Inflammatory macrophage (primary cell): ENCODE measurements around the gene ZNF726.
"Not testable (repeated sequence)": the region's sequence is repeated elsewhere in the genome, so short reads cannot be mapped to it uniquely, and the experiment has no call there.

Experiments
- DNase-seq, 2 donors: peaks; one replicate each; pipeline ENCODE4 v3.0.0-alpha.2; 2020 to 2022
- total RNA-seq, 18 experiments: gene quantifications; one replicate each; lab custom pipeline; 2026; ENCODE audit warnings: mixed read lengths in 6 of 18, inconsistent platforms in 2 of 18; lab: John Stamatoyannopoulos, UW

The ZNF726 gene
- 0.52 to 4.9 (median 2.3) reads per million in 18 experiments for total RNA-seq

DNA sequence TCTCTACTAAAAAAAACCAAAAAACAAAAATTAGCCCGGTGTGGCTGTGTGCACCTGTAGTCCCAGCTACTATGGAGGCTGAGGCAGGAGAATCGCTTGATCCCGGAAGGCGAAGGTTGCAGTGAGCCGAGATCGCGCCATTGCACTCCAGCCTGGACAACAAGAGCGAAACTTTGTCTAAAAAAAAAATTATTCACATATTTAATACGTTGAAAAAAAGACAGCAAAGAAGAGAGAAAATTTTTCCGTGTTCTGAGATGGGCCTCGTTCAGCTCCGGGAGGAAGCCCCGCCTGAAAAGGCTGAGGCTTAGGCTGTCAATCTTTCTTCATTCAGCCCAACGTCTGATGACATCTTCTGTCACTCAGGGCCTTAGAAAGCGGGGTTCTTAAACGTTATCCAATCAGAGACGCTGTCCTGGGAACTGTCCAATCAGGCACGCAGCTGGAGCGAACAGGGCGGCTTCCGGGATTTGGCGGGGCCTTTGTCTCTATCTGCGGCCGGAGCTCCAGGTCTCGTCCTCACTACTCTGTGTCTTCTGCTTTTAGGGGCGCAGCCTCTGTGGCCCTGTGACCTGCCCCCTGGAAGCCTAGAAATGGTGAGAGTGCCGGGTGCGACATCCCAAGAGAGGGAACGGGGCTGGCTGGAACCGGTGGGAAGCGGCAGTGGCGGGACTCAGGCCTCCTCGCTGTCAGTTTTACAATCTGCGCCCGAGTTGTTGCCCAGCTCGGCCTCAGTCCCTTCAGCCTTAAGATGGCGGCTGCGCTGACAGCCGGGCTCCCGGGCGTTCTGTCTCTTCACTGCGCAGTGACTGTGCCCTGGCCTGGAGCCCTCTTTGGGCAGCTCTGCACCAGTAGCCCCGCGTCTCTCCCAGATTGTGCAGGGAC lies at the start of gene ZNF726:
Gene ZNF726, plus strand, starts transcription at position 485 of the 885 bp plus-strand sequence. Its CDS starts 109 bp downstream, at position 594.
- peak; percentile 94 to 95 for DNase-seq

GRCh38 chr19:23867895-23868294 lies 46.8 kb upstream of the ZNF726 start:
- DNase-seq: no peak

DNA sequence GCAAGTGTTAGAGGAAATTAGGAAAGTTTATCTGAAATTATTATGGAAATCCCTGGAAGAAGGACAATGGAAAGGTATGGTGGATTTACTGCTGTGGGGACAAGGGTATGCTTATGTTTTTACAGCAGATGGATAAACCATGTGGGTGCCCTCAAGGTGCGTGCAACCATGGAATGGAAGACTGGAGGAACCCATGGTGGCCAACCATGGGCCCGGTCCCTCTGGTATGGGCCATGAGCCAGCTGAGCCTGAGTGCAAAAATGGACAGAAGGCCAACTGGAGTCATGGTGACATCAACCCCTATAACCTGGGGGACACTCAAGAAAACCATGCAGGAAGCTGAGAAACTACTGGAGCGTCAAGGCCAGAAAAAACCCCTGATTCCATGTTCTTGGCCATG lies 46.1 kb upstream of the ZNF726 start:
- no peak for DNase-seq

DNA sequence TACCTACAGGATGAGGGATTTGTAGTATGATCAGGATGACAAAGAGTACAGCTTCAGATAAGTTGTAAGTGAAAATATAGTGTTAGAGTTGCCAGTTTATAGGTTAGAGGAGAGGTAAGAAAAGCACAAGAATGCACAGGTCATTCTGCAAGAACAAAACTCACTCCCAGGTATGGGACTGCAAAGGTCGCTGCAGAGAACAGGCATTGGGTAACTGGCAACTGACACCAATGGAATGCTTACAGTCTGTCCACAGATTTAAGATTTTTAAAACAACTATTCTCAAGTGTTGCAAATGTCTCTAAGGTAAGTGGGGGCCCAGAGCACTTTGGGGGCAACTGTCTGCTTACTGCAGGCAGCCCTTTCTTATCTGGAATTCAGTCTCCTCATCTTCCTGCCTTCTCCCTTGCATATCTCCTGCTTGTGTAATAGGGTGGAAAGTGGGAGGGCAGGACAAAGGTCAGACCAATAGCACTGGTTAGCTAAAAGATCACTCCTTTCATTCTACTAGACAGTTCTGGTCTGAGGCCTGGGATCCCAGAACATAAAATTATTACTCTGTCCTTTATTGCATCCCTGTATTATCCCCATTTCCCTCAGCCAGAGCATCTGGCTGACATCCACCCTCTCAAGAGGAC lies 42.3 kb upstream of the ZNF726 start:
- no peak for DNase-seq

- DNase-seq: no peak
Measured at GRCh38 chr19:23876261-23876660, 38.4 kb upstream of the ZNF726 start.

- DNase-seq: not testable (repeated sequence)
Measured at GRCh38 chr19:23876756-23877155, 37.9 kb upstream of the ZNF726 start.

- DNase-seq: no peak
Measured at GRCh38 chr19:23882493-23882892, 32.2 kb upstream of the ZNF726 start.

DNA sequence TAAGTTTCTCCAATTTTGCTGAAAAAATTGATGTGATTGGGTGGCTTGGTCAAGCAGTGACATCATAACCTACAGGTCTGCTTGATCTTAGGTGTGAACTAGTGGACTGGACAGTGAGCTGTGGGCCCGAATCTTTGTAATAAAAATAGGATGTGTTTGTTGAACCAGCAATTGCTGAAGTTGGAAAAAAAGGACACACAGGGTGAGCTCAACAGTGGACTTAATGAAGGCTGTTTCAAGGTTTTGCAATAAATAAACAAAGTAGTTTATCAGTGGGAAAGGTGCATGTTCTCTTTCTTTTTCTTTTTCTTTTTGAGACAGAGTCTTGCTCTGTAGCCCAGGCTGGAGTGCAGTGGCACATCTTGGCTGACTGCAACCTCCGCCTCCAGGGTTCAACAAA lies 30.3 kb upstream of the ZNF726 start:
- no peak for DNase-seq

GRCh38 chr19:23887642-23888041 lies 27.0 kb upstream of the ZNF726 start:
- no peak for DNase-seq

GRCh38 chr19:23896096-23896495 lies 18.6 kb upstream of the ZNF726 start:
- not testable (repeated sequence) for DNase-seq

DNA sequence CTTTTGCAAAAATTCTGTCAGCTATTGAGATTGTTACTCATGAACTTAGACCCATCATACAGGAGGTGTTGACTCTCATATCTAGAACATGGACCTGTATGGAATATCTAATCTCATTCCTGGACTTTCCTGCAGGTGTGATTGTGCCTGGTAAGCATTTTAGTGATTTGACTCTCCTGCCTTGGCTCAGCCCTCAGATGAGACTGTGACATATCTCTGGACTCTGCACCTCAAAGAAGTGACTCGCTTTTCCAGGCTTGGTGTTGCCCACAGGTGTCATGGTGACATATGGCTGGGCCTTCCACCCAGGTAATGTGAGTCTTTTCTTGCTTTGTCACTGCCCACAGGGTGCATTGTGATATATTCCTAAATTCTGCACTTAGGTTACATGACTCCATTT lies 17.8 kb upstream of the ZNF726 start:
- DNase-seq: no peak

DNA sequence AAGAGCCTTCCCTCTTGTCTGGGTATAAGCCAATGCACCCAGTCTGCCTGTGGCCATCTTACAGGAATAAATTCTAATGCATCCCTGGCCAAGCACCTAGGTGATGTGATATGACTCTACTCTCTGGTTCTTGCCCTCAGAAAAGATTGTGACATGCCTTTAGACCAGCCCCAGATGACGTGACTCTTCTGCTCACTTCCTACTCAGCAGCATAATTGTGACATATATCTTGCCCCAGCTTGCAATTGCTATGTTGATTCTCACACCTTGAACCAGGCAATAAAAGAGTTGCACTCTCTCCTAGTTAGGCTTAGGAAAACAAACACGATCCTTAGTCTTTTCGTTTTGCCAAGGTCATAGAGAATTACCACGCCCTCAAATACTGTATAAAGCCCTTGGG lies 13.3 kb upstream of the ZNF726 start:
- no peak for DNase-seq

DNA sequence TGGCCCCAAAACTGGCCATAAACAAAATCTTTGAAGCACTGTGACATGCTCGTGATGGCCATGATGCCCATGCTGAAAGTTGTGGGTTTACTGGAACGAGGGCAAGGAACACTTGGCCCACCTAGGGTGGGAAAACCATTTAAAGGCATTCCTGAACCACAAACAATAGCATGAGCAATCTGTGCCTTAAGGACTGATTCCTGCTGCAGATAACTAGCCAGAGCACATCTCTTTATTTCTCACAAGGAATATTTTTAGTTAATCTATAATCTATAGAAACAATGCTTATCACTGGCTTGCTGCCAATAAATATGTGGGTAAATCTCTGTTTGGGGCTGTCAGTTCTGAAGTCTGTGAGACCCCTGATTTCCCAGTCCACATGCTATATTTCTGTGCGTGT lies 10.3 kb upstream of the ZNF726 start:
- DNase-seq: no peak

GRCh38 chr19:23905771-23906170 lies 8.9 kb upstream of the ZNF726 start:
- DNase-seq: no peak

- DNase-seq: no peak
Measured at GRCh38 chr19:23906835-23907234, 7.9 kb upstream of the ZNF726 start.

DNA sequence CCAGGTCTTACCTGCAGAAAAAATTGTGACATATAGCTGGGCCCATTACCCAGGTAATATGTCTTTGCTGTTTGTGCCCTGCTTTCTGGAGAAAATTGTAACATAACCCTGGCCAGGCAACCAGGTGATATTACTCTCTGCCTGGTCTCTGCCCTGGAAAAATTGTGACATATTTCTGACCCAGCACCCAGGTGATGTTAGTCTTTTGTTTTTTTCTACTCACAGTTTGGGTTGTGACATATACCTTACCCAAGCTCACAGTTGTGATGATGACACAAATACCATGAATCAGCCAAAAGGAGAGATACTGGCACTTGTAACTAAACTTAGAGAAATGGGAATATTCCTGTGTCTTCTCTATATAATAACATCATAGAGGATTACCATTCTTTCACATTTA lies 6.5 kb upstream of the ZNF726 start:
- DNase-seq: no peak

DNA sequence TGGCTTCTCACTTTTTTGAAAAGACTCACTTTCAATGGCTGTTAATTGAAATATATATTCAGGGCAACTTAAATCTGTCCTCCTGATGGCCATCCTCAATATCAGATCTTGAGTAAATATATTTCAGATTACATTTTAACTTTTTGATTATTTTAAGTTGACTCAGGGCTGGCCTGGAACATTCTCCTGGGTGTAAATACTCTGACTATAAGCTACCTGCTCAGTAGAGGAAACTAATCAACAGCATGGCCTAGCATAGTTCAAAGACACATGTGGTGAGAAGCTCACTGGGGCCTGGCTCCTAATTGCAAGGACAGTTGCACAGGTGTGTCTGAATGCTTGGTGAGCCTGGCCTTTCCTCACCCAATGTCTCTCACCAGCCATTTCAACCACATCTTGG lies 5.5 kb upstream of the ZNF726 start:
- no peak for DNase-seq

GRCh38 chr19:23913931-23914330 lies 755 bp upstream of the ZNF726 start:
- no peak for DNase-seq

- no peak for DNase-seq
Measured at GRCh38 chr19:23916991-23917390, 2.3 kb downstream of the ZNF726 start.

GRCh38 chr19:23917856-23918255 lies 3.2 kb downstream of the ZNF726 start:
- DNase-seq: no peak

DNA sequence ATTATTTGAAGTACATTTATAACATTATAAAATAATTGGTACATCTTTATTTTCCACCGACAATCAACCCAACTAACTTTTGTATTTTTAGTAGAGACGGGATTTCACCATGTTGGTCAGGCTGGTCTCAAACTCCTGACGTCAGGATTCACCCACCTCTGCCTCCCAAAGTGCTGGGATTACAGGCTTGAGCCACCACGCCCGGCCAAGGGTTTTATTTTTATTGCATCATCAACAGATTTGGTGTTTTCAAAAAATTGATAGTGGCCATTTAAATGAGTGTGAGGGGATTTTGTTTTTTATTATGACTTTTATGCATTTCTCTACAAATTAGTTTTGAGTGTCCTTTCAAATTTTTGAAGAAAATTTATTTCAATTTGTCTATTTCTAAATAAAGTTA lies 10.6 kb downstream of the ZNF726 start:
- no peak for DNase-seq

GRCh38 chr19:23932878-23933277 lies 18.2 kb downstream of the ZNF726 start:
- no peak for DNase-seq

- not testable (repeated sequence) for DNase-seq
Measured at GRCh38 chr19:23937031-23937430, 22.3 kb downstream of the ZNF726 start.

- no peak for DNase-seq
Measured at GRCh38 chr19:23943411-23943810, 28.7 kb downstream of the ZNF726 start.
